K562 (cell line): Measurements from ENCODE around the gene PSMD13. TPM values are rescaled to one million over a fixed set of nuclear protein-coding genes. Genes with fewer than 3 reads are reported as not detected.

Experiments used
- ATAC-seq: fragments of 200-7000 bp; cut with Tn5 transposase; 3 replicates; pipeline ENCODE4 v1.9.1; 2020; ENCODE audit warnings: moderate library complexity
- BruUV-seq: library from RNA; stranded (reverse); fragments of 400-500 nt; replicated peaks from 2 replicates; lab custom pipeline; 2021; lab: Mats Ljungman, UMichigan
- CTCF ChIA-PET: fragments of 300-600 bp; formaldehyde crosslinking; extraction: SDS; loops from one replicate; lab custom pipeline; 2021; ENCODE audit warnings: low intra/inter-chr PET ratio; lab: Yijun Ruan, JAX
- POLR2A ChIA-PET: fragments of 300-600, 350-650 bp; sonication (Branson Sonifier 250); formaldehyde crosslinking; extraction: SDS; loops from one replicate; lab custom pipeline; 2021; ENCODE audit warnings: antibody characterized with exemption, inconsistent platforms; lab: Yijun Ruan, JAX
- DNase-seq, 4 experiments: peaks; one replicate each; pipeline versions ENCODE4 v3.0.0 to v3.0.0-alpha.2; 2011 to 2018; ENCODE audit warnings: low spot score in 3 of 4, mixed read lengths in 3 of 4; ENCODE audit errors: extremely low read depth in 1 of 4
- FAIRE-seq: peaks from 2 replicates; lab custom pipeline; 2011; peaks lifted over from hg19 to GRCh38; lab: Jason Lieb, UNC
- H2AFZ ChIP-seq: 2 replicates; pipeline ENCODE4 v1.6.0; 2011; ENCODE audit warnings: low read depth, low read length, control low read depth, inconsistent platforms
- H3K27ac ChIP-seq: fragments of 200-600 bp; 3 replicates; pipeline ENCODE4 v1.8.0; 2011; ENCODE audit warnings: low read depth, mild to moderate bottlenecking, control low read depth, inconsistent platforms, low read length, moderate library complexity, mixed read lengths; ENCODE audit errors: extremely low read depth
- H3K27me3 ChIP-seq, 2 experiments: fragments of 300-600 bp in 1 of 2; 2 replicates in 1 of 2; 3 replicates in 1 of 2; pipeline versions ENCODE4 v1.6.0 to v1.8.0; 2011; ENCODE audit warnings: inconsistent platforms in 2 of 2, low read length in 2 of 2, mild to moderate bottlenecking in 1 of 2, mixed read lengths in 1 of 2, moderate library complexity in 1 of 2; ENCODE audit not compliant: control insufficient read depth in 2 of 2, insufficient read depth in 2 of 2
- H3K36me3 ChIP-seq: fragments of 300-600 bp; 3 replicates; pipeline ENCODE4 v1.8.0; 2011; ENCODE audit warnings: mild to moderate bottlenecking, low read length, inconsistent platforms; ENCODE audit not compliant: control insufficient read depth, insufficient read depth
- H3K4me1 ChIP-seq, 2 experiments: fragments of 200-600 bp in 1 of 2; replicated peaks in 1 of 2; 2 replicates in 1 of 2; 3 replicates in 1 of 2; pipeline versions ENCODE4 v1.5.1 to v1.8.0; 2011; ENCODE audit warnings: inconsistent platforms in 2 of 2, low read length in 2 of 2, mild to moderate bottlenecking in 1 of 2, mixed read lengths in 1 of 2, moderate library complexity in 1 of 2; ENCODE audit not compliant: control insufficient read depth in 2 of 2, insufficient read depth in 2 of 2
- H3K4me2 ChIP-seq: 2 replicates; pipeline ENCODE4 v1.6.1; 2011; ENCODE audit warnings: low read length, control low read depth, inconsistent platforms, mixed read lengths; ENCODE audit not compliant: insufficient read depth
- H3K4me3 ChIP-seq: fragments of 200-600 bp; sonication (generic), shearing (Covaris generic); 2 replicates; pipeline ENCODE4 v1.5.1; 2016; ENCODE audit warnings: control low read depth, inconsistent platforms
- H3K79me2 ChIP-seq: fragments of 200-600 bp; 3 replicates; pipeline ENCODE4 v1.8.0; 2011; ENCODE audit warnings: low read length, inconsistent platforms; ENCODE audit not compliant: control insufficient read depth, insufficient read depth
- H3K9ac ChIP-seq, 2 experiments: 2 replicates each; pipeline versions ENCODE4 v1.6.0 to v1.6.1; 2011; ENCODE audit warnings: low read depth in 2 of 2, low read length in 2 of 2, control low read depth in 1 of 2, inconsistent platforms in 1 of 2, mild to moderate bottlenecking in 1 of 2, mixed read lengths in 1 of 2; ENCODE audit not compliant: insufficient read depth in 1 of 2
- H3K9me1 ChIP-seq: one replicate; pipeline ENCODE4 v1.6.0; 2011; ENCODE audit warnings: inconsistent platforms, mild to moderate bottlenecking, low read length, moderate library complexity; ENCODE audit not compliant: control insufficient read depth, insufficient read depth
- H3K9me3 ChIP-seq: replicated peaks from 2 replicates; pipeline ENCODE4 v1.5.1; 2011; ENCODE audit warnings: low read depth, low read length, inconsistent platforms; ENCODE audit not compliant: control insufficient read depth, insufficient read depth
- H4K20me1 ChIP-seq: replicated peaks from 2 replicates; pipeline ENCODE4 v1.6.1; 2011; ENCODE audit warnings: low read length, inconsistent platforms, mixed read lengths; ENCODE audit not compliant: control insufficient read depth, insufficient read depth
- CBX8 ChIP-seq: fragments of 200-600 bp; sonication (generic); IDR thresholded peaks from 2 replicates; pipeline ENCODE4 v1.6.1; 2012; ENCODE audit warnings: borderline replicate concordance, mixed run types, low read depth, mild to moderate bottlenecking, moderate library complexity, mixed read lengths, low read length, control low read depth, inconsistent platforms; ENCODE audit not compliant: poor library complexity, severe bottlenecking; ENCODE audit errors: extremely low read depth
- ELF4 ChIP-seq: fragments of 450-650 bp; formaldehyde crosslinking; IDR thresholded peaks from 2 replicates; pipeline ENCODE4 v1.4.0; 2022; ENCODE audit warnings: missing genetic modification characterization
- HLTF ChIP-seq: fragments of 450-650 bp; IDR thresholded peaks from 2 replicates; pipeline ENCODE4 v1.6.1; 2016
- KAT7 ChIP-seq: sonication (generic); formaldehyde crosslinking; IDR thresholded peaks from 2 replicates; pipeline ENCODE4 v1.8.0; 2022; ENCODE audit warnings: missing genetic modification reagents, mild to moderate bottlenecking, borderline replicate concordance
- MBD2 ChIP-seq: sonication (generic); IDR thresholded peaks from 2 replicates; pipeline ENCODE4 v1.6.1; 2016; ENCODE audit warnings: low read depth, borderline replicate concordance
- POLR2A ChIP-seq: fragments of 450-650 bp; conservative IDR thresholded peaks from 2 replicates; pipeline ENCODE4 v1.6.1; 2016
- POLR2G ChIP-seq: fragments of 200-400 bp; formaldehyde crosslinking; IDR thresholded peaks from 2 replicates; pipeline ENCODE4 v1.6.1; 2017; ENCODE audit warnings: low read depth, mild to moderate bottlenecking, antibody characterized with exemption, low read length, moderate library complexity
- SP1 ChIP-seq: sonication (generic); formaldehyde crosslinking; IDR thresholded peaks from 2 replicates; pipeline ENCODE4 v1.8.1; 2022; ENCODE audit warnings: mild to moderate bottlenecking, missing genetic modification reagents
- ZNF253 ChIP-seq: fragments of 250-450 bp; sonication (Bioruptor Pico); conservative IDR thresholded peaks from 2 replicates; pipeline ENCODE4 v1.6.1; 2021; ENCODE audit warnings: mild to moderate bottlenecking
- WGBS: fragments of 100-300 bp; shearing (Covaris generic); methylation state at CpG from one replicate; pipeline ENCODE4 v1.1.6; 2016; ENCODE audit warnings: low coverage, mixed read lengths; ENCODE audit not compliant: insufficient coverage; ENCODE audit errors: missing lambda C conversion rate; 5-methylcytosine and 5-hydroxymethylcytosine counted together
- in situ Hi-C: fragments of 300-500 bp; cut with MboI; formaldehyde crosslinking; loops from 4 replicates; pipeline ENCODE4 v1.15.0; 2018; ENCODE audit warnings: inconsistent platforms, mixed read lengths
- intact Hi-C: fragments of 100-400 bp; cut with micrococcal nuclease; formaldehyde crosslinking; loops from 2 replicates; pipeline ENCODE4 v1.14.2; 2022
- polyA plus RNA-seq, 8 experiments: library from polyadenylated mRNA; depleted of rRNA in 4 of 8; stranded (reverse) in 5 of 8; unstranded in 3 of 8; fragments of >200 nt; fragmentation: Nextera tagmentation in 2 of 8; fragmentation: Illumina TruSeq in 1 of 8; extraction: Ambion mirVana in 2 of 8; extraction: Trizol in 1 of 8; gene quantifications; 2 replicates each; pipeline versions ENCODE4 v1.2.1 to v1.2.3, GENCODE V29; 2011 to 2014; ENCODE audit warnings: inconsistent platforms in 1 of 8, missing spikeins in 1 of 8
- total RNA-seq, 7 experiments: library from RNA; depleted of rRNA in 6 of 7; stranded (reverse); fragments of >200 nt in 6 of 7; fragmentation: Illumina TruSeq in 2 of 7; extraction: Trizol in 2 of 7; gene quantifications; 2 replicates each; pipeline versions ENCODE4 v1.2.1 to v1.2.3, GENCODE V29; 2011 to 2021; ENCODE audit warnings: low replicate concordance in 1 of 7
- TF ChIP-seq, protein P1 (sequence below): IDR thresholded peaks from 2 replicates; pipeline ENCODE4 v1.6.1; 2011; ENCODE audit not compliant: insufficient read length; ENCODE audit errors: extremely low read depth
- TF ChIP-seq, protein P2 (sequence below): sonication (generic); formaldehyde crosslinking; IDR thresholded peaks from 2 replicates; pipeline ENCODE4 v1.8.1; 2022; ENCODE audit warnings: missing genetic modification reagents
- TF ChIP-seq, protein P3 (sequence below), 2 experiments: fragments of 250-450 bp in 1 of 2; fragments of 450-650 bp in 1 of 2; sonication (Bioruptor Pico) in 1 of 2; IDR thresholded peaks; 2 replicates each; pipeline versions ENCODE4 v1.6.1 to v1.8.0; 2016 to 2021; ENCODE audit warnings: mild to moderate bottlenecking in 2 of 2, moderate library complexity in 2 of 2, missing compliant biosample characterization in 1 of 2, missing genetic modification characterization in 1 of 2
- TF ChIP-seq, protein P4 (sequence below): sonication (generic); formaldehyde crosslinking; IDR thresholded peaks from 2 replicates; pipeline ENCODE4 v1.8.1; 2023; ENCODE audit warnings: mild to moderate bottlenecking, missing genetic modification reagents
- TF ChIP-seq, protein P5 (sequence below), 2 experiments: fragments of 450-650 bp; conservative IDR thresholded peaks; 2 replicates each; pipeline ENCODE4 v1.6.1; 2017; ENCODE audit warnings: mild to moderate bottlenecking in 2 of 2, moderate library complexity in 2 of 2

Gene PSMD13
- total and polyA plus RNA-seq, 9 of the 15 experiments (the other 6 are each of a cell fraction or from before 2014, with no cell fraction given) = 185 to 383 (median 267) TPM

DNA sequence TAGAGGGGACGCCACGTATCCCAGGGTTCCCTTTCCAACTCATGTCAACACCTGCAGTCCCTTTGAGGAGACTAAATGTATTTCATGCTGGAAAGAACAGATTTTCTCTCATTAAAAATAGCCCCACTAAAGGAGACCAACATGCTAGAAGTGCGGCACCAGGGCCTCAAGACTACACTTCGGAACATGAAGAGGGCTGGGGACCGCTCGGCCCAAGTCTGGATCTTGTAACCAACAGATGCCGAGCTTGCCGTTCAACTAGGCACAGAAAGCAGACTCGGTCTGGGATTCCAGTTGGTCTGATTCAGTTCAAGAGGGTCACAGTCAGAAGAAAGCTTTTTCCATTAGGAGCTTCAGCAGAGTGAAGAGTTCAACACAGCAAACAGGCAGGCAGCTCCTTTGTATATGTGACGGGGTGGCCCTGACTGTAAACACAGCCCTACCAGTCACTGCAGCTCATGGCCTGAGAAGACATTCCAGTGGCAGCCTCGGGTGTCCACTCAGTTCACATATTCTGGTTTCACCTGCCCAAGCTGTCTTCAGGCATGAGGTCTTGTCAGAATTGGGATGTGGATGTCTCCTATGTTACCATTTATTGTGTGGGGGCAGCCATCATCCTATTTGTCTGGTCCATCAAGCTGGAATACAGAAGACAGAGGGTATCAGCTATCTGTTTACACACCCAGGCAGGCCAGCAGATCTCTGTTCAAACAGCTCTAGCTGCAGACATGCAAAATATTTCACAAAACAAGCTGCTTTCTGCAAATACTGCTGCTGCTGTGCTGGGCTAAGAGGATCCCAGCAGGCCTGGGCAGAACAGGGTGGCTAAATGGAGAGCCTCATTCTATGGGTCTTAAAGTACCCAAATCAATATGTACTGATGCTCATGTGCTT, 20.4 kb upstream of the PSMD13 start:
- intact Hi-C loops = no loop called here
- no peaks in the 10 kb centered on the region for H3K27me3 ChIP-seq
- H2AFZ ChIP-seq = no peak overlapping the region
- peaks cover 65% of the 10 kb centered on the region for H3K36me3 ChIP-seq
- H4K20me1 ChIP-seq = no peaks in the 10 kb centered on the region
- H3K9me3 ChIP-seq = peaks cover 16% of the 10 kb centered on the region
- H3K4me3 ChIP-seq = no peak overlapping the region
- 0 out of 3 replicates have a peak, but pooled peaks cover under 1% of the 10 kb centered on the region for H3K79me2 ChIP-seq
- H3K4me1 ChIP-seq = peaks cover 21 to 24% of the 10 kb centered on the region in 2 experiments; a peak in 4 of 5 replicates
- no peaks in the 10 kb centered on the region for H3K9me1 ChIP-seq
- in situ Hi-C loops = loop anchor here (10.0 kb wide), 1 partner anchor 148 kb away; the partner anchor contains the start of gene B4GALNT4
- TF ChIP-seq MBD2 (no peak), ZNF253 (CRISPR knock-in tag) (no peak), KAT7 (no peak), POLR2G (peak; percentile 3; the same call in 1 of the 2 replicates), HLTF (no peak), ELF4 (CRISPR knock-in tag) (no peak), POLR2A (peak; percentile 1; the same call in 1 of the 2 replicates), CBX8 (no peak), SP1 (peak; percentile 14; the same call in 1 of the 2 replicates)
- TF ChIP-seq, protein P1, sequence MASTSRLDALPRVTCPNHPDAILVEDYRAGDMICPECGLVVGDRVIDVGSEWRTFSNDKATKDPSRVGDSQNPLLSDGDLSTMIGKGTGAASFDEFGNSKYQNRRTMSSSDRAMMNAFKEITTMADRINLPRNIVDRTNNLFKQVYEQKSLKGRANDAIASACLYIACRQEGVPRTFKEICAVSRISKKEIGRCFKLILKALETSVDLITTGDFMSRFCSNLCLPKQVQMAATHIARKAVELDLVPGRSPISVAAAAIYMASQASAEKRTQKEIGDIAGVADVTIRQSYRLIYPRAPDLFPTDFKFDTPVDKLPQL = no peak
- TF ChIP-seq, protein P2, sequence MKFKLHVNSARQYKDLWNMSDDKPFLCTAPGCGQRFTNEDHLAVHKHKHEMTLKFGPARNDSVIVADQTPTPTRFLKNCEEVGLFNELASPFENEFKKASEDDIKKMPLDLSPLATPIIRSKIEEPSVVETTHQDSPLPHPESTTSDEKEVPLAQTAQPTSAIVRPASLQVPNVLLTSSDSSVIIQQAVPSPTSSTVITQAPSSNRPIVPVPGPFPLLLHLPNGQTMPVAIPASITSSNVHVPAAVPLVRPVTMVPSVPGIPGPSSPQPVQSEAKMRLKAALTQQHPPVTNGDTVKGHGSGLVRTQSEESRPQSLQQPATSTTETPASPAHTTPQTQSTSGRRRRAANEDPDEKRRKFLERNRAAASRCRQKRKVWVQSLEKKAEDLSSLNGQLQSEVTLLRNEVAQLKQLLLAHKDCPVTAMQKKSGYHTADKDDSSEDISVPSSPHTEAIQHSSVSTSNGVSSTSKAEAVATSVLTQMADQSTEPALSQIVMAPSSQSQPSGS (CRISPR knock-in tag) = no peak
- TF ChIP-seq, protein P3, sequence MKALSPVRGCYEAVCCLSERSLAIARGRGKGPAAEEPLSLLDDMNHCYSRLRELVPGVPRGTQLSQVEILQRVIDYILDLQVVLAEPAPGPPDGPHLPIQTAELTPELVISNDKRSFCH (CRISPR knock-in tag; IDR thresholded peaks at IDR 0.05) = no peak
- TF ChIP-seq, protein P3 (tag; IDR thresholded peaks at IDR 0.05) = no peak
- TF ChIP-seq, protein P4, sequence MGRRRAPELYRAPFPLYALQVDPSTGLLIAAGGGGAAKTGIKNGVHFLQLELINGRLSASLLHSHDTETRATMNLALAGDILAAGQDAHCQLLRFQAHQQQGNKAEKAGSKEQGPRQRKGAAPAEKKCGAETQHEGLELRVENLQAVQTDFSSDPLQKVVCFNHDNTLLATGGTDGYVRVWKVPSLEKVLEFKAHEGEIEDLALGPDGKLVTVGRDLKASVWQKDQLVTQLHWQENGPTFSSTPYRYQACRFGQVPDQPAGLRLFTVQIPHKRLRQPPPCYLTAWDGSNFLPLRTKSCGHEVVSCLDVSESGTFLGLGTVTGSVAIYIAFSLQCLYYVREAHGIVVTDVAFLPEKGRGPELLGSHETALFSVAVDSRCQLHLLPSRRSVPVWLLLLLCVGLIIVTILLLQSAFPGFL (CRISPR knock-in tag) = no peak
- TF ChIP-seq, protein P5, sequence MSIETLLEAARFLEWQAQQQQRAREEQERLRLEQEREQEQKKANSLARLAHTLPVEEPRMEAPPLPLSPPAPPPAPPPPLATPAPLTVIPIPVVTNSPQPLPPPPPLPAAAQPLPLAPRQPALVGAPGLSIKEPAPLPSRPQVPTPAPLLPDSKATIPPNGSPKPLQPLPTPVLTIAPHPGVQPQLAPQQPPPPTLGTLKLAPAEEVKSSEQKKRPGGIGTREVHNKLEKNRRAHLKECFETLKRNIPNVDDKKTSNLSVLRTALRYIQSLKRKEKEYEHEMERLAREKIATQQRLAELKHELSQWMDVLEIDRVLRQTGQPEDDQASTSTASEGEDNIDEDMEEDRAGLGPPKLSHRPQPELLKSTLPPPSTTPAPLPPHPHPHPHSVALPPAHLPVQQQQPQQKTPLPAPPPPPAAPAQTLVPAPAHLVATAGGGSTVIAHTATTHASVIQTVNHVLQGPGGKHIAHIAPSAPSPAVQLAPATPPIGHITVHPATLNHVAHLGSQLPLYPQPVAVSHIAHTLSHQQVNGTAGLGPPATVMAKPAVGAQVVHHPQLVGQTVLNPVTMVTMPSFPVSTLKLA (conservative IDR thresholded peaks at IDR 0.05) = no peak
- CTCF ChIA-PET = no interaction called here
- peak overlapping the region; percentile 40; the same call in 2 of the 3 replicates for H3K27ac ChIP-seq
- WGBS = 91% methylated on average over 11 of the region's 11 CpGs
- ATAC-seq (peak; percentile 4; the same call in 2 of the 3 replicates), DNase-seq (no peak), FAIRE-seq (no peak)
- BruUV-seq = no TSS peak
- POLR2A ChIA-PET = interaction anchor here (0.8 to 5.5 kb wide), 9 partner anchors 8 to 172 kb away, joined by 3 to 63 read pairs (median 4); partner anchors contain the start of genes BET1L, PSMD13 and RIC8A
- H3K4me2 ChIP-seq = no peak overlapping the region
- H3K9ac ChIP-seq = no peak overlapping the region; a peak in 1 of 4 replicates
